ENCODE data around the gene COLGALT1.
"Not testable (repeated sequence)": the region's sequence is repeated elsewhere in the genome, so short reads cannot be mapped to it uniquely, and the experiment has no call there.

Gene COLGALT1

GRCh38 chr19:17555480-17555928 is at the start of gene COLGALT1:
COLGALT1 (plus strand) TSS chr19:17555649; CDS start chr19:17555714, 65 bp downstream.
- DNase-seq (ENCODE audit: low read depth), result peak; percentile 95

DNA sequence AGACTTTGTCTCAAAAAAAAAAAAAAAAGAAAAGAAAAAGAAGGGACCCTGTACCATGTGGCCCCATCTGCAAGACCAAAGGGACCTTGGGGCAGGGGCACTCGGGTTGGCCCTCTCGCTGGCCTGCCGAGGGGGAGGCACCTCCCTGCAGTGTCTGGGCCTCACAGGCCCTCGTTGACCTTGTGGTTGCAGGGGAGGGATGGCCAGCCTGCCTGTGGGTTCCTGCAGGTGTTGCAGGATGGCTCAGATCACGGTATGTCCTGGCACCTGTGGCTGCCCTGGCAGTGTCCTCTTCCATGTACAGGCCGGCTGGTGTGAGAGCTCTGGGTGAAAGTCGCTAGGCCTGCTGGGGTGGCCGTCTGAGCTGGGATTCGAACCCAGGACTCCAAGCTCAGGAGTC is 48.7 kb upstream of the COLGALT1 start:
- no peak for DNase-seq (ENCODE audit: low read depth)

- not testable (repeated sequence) for DNase-seq (ENCODE audit: low read depth)
Measured at GRCh38 chr19:17508558-17508933, 46.9 kb upstream of the COLGALT1 start.

- no peak for DNase-seq (ENCODE audit: low read depth)
Measured at GRCh38 chr19:17510220-17510993, 45.0 kb upstream of the COLGALT1 start.

GRCh38 chr19:17511724-17512573 is 43.5 kb upstream of the COLGALT1 start:
- peak; percentile 76 for DNase-seq (ENCODE audit: low read depth)

- DNase-seq (ENCODE audit: low read depth), result no peak
Measured at GRCh38 chr19:17512574-17512939, 42.9 kb upstream of the COLGALT1 start.

- DNase-seq (ENCODE audit: low read depth), result no peak
Measured at GRCh38 chr19:17515408-17516149, 39.9 kb upstream of the COLGALT1 start.

DNA sequence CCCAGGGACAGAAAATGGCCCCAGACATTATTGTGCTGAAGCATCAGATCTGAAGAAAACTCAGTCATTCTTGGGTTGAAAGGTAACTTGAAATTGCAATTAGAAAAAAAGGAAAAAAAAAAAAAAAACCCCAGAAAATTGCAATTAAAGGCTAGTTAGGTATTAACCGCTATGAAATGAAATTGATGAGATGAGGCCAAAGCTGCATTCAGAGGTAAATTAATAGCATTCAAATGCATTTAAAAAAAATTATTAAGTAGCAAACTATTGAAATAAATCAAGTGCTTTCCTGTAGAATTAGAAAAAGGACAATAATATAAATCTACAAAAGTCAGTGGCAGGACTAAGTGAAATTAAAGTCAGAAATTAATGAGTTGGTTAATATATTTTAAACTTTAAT is 37.6 kb upstream of the COLGALT1 start:
- no peak for DNase-seq (ENCODE audit: low read depth)

- not testable (repeated sequence) for DNase-seq (ENCODE audit: low read depth)
Measured at GRCh38 chr19:17518654-17519053, 36.8 kb upstream of the COLGALT1 start.

GRCh38 chr19:17519967-17520366 is 35.5 kb upstream of the COLGALT1 start:
- no peak for DNase-seq (ENCODE audit: low read depth)

DNA sequence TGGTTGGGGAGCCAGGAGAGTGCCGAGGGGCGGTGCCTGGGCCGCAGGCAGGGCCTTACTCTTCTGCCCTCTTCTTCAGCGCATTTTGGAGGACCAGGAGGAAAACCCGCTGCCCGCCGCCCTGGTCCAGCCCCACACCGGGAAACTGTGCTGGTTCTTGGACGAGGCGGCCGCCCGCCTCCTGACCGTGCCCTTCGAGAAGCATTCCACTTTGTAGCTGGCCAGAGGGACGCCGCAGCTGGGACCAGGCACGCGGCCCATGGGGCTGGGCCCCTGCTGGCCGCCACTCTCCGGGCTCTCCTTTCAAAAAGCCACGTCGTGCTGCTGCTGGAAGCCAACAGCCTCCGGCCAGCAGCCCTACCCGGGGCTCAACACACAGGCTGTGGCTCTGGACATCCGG is 34.6 kb upstream of the COLGALT1 start:
- no peak for DNase-seq (ENCODE audit: low read depth)

- no peak for DNase-seq (ENCODE audit: low read depth)
Measured at GRCh38 chr19:17522988-17523872, 32.2 kb upstream of the COLGALT1 start.

DNA sequence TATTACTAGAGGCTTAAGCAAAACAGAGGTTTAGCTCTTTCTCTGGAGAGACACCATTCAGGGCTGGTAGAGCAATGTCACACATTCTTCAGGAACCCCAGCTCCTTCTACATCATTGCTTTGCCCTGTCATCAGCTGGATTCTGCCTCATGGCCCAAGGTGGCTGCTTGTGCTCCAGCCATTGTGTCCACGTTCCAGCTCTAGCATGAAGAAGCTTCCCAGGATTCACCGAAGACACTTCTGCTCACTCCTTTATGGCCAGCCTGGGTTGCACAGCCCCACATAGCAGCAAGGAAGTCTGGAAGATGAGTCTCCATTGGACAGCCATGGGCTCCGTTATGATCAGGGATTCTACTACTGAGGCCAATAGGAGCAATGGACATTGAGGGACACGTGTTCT is 30.8 kb upstream of the COLGALT1 start:
- no peak for DNase-seq (ENCODE audit: low read depth)

DNA sequence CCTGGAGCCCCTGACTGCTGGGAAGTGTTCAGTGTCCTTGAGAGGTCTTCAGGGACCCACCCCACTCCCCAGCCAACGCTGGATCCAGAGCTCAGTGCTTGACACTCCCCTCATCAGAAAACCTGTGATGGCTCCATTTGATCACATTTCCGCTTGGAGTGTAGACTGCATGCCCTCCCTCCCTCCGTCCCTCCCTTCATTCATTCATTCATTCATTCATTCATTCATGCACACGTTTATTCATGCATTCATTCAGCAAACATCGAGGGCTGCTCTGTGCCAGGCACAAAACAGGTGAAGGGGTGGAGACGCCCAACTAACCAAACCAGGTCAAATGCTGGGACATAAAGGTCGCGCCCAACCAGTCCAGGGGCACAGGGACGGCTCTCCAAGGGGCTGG is 30.3 kb upstream of the COLGALT1 start:
- DNase-seq (ENCODE audit: low read depth), result no peak

- DNase-seq (ENCODE audit: low read depth), result no peak
Measured at GRCh38 chr19:17526922-17527321, 28.5 kb upstream of the COLGALT1 start.

GRCh38 chr19:17527326-17527725 is 28.1 kb upstream of the COLGALT1 start:
- no peak for DNase-seq (ENCODE audit: low read depth)

DNA sequence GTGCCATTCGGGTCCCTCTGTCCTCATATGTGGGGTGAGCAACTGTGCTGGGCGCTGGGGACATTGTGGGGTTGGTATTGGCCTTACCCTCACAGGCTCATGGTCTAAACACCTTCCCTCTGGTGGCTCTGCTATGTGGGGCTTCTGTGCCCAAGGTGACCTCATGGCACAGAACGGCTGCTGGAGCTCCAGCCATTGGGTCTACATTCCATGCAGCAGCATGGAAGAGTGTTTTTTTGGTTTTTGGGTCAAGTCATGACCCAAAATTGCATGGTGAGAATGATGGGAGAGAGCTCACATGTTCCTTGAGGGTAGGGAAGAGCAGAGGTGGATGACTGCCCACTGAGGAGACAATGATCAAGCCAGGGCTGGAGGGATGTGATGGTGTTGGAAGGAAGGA is 26.8 kb upstream of the COLGALT1 start:
- no peak for DNase-seq (ENCODE audit: low read depth)

GRCh38 chr19:17529239-17530158 is 25.9 kb upstream of the COLGALT1 start:
- no peak for DNase-seq (ENCODE audit: low read depth)

GRCh38 chr19:17530586-17530985 is 24.9 kb upstream of the COLGALT1 start:
- DNase-seq (ENCODE audit: low read depth), result no peak

DNA sequence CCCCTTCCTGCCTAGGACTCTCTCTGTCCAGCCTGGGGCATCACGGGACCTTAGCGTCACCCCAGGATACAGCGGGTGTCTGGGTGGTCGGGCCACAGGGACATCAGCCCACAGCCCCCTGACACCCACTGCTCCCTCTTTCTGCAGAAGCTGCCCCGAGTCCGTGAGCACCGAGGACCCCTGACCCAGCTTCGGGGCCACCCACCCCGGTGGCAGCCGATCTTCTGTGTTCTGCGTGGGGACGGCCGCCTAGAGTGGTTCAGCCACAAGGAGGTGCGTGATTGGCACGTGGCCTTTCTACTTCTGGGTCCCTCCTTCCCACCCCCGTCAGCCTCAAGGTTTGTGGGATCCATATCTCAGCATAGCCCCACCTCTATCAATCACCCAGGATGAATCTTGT is 23.3 kb upstream of the COLGALT1 start:
- no peak for DNase-seq (ENCODE audit: low read depth)
